ENCODE measurements around the gene NOL4L.
"Not testable (repeated sequence)": the region's sequence is repeated elsewhere in the genome, so short reads cannot be mapped to it uniquely, and the experiment has no call there.

The NOL4L gene

DNA sequence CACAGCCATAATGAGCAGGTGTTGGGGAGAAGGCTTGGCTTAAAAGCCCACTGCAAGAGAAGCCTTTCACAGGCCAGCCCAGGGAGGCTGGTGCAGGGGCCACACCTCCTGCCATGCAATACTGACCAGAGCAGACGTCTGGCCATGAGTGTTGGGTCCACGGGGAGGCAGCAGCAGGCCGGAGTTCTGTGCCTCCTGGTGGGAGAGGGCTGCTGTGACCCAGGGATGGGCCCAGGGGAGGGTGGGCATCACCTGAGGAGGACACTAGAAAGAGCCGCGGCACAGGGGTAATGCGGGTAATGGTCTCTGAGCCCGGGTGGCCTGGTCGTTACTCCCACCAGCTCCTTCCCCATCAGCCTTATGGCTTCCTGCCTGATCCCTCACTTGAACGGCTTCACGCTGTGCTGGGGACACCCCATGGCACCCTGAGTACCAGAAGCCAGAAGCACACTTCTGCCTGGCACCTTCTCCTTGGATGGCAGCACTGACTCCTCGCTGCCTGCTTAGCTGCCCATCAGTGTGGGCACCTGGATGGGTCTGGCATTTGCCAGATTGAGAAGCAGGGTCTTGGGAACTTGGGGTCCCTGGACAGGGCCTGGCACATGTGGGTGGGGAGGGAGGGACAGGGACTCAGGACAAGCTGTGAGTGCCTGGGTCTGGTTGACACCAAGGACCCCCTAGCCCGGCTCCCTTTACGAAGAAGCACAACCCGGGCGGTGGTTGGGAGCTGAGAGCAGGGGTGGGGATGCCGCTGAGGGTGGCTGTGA is 118.2 kb downstream of the NOL4L start:
- no peak for DNase-seq

DNA sequence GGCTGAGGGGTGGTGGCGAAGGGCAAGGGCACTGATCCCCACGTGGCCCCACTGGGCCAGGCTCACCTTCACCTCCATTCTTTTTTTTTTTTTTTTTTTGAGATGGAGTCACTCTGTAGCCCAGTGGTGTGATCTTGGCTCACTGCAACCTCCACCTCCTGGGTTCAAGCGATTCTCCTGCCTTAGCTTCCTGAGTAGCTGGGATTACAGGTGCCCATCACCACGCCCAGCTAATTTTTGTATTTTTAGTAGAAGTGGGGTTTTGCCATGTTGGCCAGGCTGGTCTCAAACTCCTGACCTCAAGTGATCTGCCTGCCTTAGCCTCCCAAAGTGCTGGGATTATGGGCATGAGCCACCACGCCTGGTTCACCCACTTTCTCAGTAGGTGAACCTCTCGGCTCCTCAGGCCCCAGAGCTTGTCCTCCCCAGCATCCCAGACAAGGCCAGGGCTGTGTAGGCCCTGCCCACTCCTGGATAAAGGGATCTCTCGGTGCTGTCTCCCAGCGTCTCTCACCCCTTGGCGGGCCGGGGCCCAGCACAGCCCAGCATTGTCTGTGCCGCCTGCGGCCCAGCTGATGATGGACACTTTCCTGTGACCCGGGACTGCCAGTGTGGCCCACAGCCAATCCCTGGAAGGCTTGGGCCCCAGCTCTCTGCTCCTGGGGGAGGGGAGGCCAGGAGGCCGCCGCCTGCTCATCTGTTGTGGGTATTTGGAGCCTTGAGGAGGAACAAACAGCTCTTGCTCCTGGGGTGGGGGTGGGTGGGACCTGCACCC is 119.0 kb downstream of the NOL4L start:
- DNase-seq = not testable (repeated sequence)

DNA sequence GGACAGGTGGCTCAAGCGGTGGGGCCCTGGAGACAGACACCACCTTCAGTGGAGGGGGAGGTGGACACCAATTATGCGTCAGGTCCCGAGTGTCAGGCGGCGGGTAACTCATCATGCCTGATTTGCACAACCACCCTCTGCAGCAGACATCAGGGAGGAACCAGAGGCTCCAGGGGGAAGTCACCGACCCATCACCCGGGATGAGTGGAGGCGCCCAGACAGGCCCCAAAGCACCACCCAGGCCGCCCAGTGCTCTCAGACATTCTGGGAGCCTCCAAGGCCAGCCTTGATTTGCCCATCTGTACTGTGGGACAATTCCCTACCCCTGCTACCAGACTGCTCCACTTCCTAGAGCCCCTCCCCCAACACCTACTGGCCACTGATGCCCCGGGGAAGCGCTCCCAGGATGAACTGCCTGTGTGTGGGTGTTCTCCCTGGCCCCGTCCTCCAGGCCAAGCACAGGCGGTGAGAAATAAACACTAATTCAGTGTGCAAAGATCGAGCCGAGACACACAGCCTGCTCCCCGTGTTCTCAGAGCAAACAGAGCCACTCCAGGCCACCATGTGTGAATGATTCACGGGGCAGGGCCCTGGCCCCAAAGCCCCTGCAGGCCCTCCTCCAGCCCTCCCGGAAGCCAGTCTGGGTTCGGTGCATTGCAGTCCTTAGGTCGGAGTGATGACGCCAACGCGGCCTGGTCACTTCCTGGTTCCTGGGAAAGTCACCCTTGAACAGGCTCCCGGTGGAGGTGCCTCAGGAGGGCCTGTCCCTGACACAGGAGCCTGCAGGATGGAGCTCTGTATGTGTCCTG is 119.8 kb downstream of the NOL4L start:
- DNase-seq = no peak

DNA sequence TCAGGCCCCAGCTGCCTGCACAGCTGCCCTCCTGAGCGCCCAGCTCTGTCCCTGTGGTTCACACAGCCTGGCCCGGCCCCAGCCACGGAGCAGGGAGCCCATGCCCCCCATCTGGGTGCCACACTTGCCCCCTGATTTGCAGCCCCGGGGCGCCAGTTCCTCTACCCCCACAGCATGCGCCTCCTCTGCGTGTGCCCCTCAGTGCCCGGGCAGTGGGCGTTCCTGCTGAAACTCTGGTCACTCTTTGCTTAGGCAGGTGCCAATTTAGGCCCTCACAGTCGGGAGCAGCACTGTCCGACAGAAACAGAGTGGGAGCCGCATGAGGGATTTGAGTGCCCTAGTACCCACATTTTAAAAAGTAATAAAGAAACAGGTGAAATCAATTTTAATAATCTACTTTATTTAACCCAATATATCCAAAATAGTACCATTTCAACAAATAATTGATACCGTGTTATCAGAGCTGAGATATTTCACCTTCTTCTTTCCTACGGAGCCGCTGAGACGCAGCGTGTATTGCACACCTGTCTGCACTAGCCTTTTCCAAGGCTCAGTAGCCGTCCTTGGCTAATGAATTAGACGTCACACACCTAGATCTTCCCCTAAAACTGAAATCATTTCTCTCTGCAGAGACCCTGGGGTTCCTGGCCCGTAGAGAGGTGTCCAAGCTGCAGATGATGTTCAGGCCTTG is 120.6 kb downstream of the NOL4L start:
- no peak for DNase-seq

DNA sequence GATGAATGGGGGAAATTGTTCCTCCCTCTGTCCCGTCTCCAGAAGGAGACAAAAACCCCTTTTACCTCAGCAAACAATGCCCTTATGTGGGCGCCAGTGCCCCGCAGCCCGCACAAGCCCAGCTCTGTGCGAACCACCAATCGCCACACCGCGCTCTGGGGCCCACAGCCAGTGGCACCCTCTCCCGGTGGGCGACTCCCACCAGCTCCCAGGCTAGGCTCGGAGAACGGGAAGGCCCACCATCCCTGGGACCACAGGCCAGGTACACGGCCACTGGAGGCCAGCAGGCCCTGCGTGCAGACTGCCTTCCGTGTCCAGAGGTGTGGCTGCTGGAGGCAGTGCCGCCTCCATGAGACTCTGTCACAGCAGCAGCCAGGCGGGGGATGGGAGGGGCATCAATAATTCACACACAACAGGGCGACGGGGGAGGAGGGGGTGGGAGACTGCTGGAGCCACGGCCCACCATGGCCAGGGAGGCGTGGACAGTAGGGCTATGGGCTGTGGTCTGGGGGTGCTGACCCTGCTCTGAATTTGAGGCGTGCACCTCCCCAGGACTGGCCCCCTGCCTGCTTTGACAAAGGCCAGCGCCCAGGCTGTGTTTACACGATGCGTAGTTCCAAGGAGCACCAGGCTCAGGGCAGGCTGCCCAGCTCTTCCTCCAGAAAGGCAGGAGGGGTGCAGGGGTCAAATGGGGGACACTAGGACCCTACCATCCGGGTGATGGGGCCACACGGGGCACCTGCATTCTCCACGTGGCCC is 121.3 kb downstream of the NOL4L start:
- DNase-seq = no peak

DNA sequence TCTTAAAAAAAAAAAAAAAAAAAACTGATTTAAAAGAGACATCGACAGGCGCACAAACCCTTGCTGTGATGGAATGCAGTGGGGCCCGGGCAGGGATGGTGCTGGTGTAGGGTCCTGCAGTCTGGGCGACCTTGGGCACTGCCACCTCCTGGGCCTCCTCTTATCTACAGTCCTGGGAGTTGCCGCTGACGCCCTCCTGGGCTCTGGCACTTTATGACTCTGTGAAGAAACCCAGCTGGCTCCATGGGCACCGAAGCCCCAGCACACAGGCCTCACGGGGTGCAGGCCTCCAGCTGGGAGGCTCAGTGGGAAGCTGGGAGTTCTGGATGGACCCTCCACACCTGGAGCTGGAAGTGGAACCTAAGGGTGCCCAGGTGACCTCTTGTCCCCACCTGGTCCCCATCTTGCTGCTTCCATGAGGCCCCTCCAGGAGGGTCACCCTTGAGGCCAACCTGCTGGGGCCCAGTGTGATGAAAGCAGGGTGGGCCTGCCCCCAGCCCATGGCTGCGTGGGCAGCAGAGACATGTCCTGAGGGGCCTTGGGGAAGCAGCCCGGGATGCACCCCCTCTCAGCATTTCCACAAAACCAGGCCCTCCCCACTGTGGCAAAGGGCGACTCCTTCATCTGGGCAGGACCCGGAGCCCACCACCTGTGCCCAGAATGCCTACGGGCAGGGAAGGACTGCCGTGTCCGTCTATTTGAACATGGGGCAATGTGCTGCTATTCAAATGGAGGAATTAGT is 122.1 kb downstream of the NOL4L start:
- no peak for DNase-seq

DNA sequence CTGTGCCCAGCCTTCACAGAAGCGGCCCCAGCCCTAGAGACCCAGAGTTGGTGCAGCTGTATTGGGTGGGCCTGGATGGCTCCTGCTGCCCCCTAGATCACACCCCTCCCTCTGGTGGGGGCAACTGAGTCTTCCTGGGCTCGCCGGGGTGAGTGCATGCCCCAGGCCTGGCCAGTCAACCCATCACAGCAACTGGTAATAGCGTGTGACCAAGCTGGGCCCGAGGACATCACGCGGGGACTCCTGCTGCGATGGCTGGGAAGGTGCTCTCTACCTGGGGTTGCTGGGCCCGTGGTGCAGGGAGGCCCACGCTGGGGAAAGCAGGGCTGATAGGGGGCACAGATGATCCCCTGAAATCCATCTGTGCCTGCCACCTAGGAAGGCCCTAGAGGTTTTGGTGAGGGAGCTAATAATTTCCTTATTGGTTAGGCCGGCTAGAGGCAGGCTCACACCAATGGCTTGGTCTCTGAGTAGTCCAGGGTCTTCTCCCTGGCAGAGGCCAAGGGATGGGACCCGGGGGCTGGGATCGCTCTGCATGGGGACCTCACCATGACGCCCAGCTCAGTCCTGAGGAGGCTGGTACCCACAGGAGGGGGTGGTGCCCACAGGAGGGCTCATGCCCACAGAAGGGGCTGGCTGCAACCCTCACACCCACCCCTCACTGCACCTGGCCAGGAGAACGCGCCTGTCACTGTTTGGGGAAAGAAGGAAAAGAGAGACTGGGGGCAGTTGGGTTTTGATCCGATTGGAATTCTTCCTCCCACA is 123.1 kb downstream of the NOL4L start:
- DNase-seq = no peak

DNA sequence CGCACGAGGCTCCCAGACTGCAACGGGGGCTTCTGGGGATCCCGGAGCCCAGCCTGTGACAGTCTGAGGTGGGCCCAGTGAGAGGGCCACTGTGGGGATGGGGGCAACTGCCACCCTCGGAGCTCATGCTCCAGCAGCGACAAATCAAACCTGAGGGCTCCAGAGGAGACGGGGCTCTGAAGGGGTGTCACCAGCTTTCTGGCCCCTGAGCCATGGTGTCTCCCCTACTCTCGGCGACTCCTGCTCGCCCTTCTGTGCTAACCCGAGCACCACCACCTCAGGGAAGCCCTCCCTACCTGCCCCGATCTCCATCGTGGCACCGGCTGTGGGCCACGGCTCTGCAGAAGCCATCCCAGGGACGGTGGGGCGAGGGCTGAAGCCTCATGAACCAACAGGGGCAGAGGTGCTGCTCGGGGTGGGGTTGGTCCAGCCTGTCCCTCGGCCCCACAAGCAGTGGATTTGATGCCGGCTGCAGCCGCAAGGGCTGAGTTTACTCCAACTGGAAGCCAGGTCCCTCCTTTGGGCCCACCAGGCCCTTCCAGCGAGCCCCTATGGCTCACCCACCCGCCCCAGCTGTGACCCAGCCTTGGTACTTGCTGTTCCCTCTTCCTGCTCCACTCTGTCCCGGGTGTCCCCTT is 124.3 kb downstream of the NOL4L start:
- DNase-seq = no peak

DNA sequence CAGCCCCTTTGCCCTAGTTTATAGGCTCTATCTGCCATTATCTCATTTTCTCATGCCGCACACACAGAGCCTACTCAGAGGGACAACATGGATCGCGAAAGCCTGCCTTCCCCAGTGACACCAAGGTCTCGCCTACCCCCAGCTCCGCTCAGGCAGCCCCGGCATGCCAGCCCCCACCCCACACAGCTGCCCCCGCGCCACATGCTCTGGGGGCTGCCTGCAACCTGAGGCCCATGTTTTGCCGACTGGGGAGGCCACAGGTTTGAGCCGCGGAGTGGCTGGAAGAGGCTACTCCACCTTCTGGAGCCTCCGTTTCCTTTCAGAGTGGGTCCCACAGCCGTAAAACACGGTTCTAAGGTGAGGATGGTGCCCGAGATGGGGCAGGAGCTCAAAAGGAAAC is 124.9 kb downstream of the NOL4L start:
- no peak for DNase-seq

DNA sequence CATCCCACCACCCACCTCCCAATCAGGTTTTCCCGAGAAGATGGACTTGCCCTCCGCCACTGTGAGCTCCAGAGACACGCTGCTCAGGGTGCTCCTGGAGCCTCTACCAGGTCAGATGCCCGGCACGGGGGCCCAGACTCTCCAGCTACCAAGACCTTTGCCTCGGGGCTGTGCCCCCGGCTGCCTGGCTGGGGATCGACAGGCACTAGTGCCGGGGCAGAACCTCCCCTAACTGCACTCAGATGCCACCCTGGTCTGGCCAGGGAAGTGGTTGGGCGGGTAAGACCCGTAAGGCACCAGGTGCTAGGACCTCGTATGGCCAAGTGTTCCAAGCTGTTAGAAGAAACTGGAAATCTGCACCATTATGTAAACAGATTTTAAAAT is 126.3 kb downstream of the NOL4L start:
- no peak for DNase-seq

DNA sequence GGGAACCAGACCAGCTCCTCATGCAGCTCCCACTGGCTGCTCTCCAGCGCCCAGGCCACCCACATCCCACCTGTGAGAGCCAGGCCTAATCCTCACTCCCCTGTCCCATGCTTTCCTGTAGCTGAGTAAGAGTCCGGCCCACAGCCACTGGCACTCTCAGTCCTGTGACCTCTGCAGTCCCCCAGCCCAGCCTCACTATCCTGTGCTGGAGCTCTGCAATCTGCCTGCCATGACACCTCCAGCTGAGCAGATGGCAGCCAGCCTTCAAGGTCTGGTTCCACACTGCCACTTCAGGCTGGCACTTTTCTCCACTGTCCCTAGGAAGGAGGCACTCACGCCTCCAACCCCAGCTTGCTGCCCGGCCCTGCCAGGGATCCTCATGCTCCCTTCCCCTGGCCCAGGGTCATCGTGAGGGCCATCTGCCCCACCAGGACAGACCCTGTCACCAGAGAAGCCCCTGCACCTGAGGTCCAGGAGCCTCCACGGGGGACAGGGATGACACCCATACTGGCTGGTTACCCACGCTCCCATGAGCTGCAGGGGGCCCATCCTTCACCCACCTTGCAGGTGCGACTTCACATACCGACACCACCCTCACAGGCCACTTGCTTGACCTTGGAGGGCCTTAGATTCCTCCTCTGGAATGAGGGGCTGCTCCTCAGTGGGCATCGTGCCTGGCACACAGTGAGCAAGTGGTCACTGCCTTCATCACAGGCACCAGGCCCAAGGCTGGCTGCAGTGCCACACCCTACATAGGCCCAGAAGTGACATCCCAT is 126.9 kb downstream of the NOL4L start:
- no peak for DNase-seq

DNA sequence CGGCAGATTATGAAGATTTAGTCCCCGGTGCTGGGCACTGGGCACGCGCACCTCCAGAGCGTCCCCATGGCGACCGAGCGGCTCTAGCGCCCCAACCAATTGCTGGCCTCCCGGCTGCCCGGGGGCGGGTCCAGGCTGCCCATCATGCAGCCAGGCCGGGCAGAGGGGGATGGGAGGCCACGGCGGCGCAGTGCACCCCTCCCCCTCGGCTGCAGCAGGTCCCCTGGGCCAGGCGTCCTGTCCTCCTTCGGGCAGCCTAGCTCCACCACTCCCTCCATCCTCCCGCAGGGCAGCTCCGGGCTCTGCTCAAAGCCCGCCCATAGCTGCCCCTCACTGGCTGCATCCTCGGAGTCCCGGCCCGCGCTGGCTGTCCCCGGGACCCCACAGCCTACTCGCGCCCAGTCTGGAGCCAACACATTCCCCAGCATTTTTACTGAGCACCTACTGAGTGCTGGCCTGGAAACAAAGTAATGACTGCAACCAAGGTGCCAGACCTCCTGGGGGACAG is 127.6 kb downstream of the NOL4L start:
- peak; percentile 21 for DNase-seq

DNA sequence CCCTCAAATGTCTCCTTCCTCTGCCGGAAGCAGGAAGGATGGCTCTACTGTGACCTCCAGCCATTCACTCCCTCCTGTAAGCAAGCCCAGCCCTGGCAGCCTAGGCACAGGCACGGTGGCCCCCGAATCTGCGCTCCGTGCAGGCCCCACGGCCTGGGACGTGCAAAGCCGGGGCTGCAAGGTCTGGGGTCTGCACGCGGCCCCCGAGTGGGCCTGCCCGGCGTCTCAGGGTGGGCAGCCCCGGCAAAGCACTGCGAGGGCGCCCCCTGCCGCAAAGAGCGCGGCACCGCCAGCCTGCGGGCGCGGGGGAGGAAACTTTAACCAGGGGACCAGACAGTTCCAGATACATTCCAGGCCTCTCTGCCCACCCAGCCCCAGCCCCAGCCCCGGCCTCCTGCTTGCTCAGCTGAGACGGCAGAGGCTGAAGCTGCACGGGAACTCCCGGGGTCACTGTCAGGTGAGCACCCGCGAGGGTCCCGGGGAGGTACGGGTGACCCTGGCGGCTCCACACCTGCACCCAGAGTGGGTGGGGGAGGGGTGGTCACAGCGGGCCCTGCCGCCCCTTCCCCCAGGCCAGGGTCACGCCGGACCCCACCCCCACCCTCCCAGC is 128.2 kb downstream of the NOL4L start:
- no peak for DNase-seq

DNA sequence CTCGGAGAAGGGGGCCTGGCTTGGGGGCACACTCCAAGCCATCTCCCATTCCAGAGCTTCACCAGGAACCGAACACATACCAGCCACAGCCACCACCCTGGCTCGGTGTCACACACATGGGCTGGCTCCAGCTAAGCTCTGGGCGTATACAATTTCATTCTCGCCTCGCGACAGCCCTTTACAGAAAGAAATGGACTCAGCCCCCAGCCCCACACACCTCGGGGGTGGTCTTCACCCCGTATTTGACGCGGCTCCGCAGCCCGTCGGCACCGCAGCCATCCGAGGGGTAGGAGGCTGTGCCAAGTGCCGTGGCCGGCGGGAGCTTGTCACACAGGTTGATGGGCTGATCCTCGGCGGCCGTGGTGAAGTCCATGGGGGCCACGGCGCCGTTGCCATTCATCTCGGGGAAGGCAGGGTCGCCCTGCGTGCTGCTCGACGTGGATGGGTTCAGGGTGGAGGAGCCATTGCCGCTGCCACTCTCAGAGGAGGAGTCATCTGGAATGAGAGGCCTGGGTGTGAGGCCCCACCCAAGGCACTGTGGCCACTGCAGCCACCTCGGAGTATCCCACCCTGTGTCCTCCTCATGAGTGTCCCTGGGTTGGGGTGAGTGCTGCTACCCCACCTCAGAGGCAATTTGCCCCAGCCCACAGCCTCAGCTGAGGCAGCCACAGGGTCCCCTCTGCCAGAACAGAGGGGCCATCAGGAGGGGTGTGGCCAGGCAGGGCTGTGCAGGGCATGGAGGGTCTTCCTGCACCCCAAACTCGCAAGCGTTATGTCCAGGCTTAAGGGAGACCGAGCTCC is 129.0 kb downstream of the NOL4L start:
- no peak for DNase-seq

DNA sequence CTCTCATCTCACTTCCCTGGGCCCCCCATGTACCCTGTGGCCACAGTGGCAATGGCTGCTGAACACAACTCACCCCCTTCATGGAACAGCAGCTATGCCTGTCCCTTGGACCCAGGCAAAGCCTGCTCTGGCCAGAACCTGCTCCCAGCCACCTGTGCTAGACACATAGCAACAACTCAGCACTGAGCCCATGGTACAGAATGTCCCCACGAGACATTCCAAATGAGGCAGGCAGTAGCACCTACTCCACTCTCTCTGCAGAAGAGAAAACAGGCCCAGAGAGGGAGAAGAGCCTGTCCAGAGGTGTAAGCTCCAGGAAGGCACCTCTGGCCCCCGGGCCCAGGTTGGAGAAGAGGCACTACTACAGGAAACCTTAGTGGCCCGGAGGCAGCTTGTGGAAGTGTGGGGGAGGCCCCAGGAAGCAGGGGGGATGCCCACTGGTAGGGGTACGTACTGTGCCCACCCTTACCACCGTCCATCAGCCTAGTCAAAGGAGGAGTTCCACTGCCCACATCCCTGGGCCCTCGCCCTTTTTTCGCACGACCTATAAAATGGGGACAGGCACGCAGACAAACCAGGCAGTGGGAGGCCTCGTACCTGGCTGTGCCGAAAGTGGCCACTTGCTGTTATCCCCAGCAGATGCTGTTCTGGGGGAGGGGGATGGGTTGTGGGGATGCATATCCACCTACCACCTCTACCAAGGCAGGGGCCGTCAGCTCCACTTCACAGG is 129.8 kb downstream of the NOL4L start:
- DNase-seq = no peak

DNA sequence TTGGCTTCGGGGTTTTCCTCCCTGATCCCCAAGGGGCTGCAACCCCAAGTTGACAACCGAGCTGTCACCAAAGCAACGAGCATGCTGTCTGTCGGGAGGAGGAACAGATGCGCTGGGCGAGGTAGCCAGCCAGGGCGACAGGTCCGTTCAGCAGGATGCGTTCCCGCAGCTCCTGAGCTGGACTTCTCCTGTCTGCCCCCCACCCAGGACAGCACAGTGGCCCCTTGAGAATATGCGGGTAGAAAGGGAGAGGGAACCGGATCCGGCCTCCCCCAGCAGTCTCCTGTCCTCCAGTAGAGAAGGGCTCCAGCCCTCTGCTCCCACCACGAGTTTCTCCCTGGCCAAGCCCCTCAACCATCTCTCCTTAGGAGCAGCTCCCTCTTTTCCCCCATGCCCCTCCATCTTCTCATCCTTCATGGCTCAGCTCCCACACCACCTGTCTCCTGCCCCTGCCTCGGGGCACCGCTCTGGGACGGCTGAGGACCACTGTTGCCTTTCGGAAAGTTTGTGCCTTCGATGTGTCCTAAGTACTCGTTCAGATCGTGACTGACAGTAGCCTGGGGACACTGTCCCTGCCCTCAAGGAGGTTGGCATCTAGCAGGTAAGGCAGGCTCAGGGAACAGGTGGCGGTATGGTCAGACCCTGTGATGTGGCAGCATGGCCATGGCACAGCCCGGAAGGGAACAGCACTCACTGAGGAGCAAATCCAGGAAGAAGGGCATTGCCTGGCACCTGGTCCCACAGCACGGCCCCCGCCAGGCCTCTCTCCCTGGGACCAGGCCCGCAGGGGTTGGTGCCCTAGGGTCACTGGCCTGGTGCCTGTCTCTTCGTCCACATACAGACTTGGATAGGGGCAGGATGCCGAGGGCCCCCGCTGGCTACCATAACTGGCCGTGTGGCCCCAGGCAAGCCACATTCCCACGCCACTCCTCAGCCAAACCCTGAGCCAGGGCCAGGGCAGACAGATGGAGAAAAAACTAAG is 130.7 kb downstream of the NOL4L start:
- no peak for DNase-seq
